ENCODE data around the gene ZSCAN31. TPM values are rescaled to one million over a fixed set of nuclear protein-coding genes. Genes with fewer than 3 reads are reported as not detected.

The ZSCAN31 gene
- total RNA-seq, 2 donors from 2014 or later: 0.70 to 1.7 TPM

DNA sequence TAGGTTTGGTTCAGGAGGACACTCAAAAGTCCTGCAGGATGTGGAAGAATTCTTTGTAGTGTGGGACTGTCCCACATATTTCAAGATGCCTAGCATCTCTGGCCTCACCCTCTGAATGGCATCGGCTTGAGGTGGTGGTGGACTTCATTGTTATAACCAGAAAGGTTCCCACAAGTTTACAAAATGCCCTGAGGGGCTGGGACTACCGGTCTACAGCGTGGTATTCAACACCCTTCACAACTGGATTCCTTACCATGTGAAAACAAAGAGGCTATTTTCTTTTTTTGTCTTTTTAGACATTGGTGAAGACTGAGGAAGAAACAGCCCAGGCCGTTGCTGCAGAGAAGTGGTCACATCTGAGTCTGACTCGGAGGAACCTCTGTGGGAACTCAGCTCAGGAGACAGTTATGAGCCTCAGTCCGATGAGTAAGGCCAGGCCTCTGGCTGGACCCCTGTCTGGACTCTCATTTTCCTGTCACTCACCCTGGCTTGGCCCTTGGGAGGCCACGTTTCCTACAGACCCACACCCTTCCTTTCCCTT lies 39.4 kb downstream of the ZSCAN31 start:
- ATAC-seq: no peak
- Mint-ChIP-seq H3K27ac (no peak overlapping the region), H3K9me3 (peaks cover 0 to 3% of the 10 kb centered on the region in 2 donors), H3K36me3 (peaks cover 3 to 8% of the 10 kb centered on the region in 2 donors)
- DNase-seq (ENCODE audit: low spot score in 2 of 2): no peak

DNA sequence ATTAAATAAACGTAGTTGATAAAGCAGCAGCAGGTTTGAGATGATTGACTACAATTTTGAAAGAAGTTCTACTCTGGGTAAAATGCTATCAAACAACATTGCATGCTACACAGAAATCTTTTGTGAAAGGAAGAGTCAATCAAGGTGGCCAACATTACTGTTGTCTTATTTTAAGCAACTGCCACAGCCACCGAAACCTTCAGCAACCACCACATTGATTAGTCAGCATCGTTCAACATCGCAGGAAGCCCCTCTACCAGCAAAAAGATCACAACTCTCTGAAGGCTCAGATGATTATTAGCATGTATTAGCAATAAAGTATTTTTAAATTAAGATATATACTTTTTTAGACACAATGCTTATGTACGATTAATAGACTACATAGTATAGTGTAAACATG lies 40.6 kb downstream of the ZSCAN31 start:
- no peaks in the 10 kb centered on the region for H3K9me3 Mint-ChIP-seq
- H3K27ac Mint-ChIP-seq: no peak overlapping the region
- ATAC-seq (no peak), DNase-seq (ENCODE audit: low spot score in 2 of 2) (no peak)
- peaks cover 0 to 6% of the 10 kb centered on the region in 2 donors for H3K36me3 Mint-ChIP-seq

DNA sequence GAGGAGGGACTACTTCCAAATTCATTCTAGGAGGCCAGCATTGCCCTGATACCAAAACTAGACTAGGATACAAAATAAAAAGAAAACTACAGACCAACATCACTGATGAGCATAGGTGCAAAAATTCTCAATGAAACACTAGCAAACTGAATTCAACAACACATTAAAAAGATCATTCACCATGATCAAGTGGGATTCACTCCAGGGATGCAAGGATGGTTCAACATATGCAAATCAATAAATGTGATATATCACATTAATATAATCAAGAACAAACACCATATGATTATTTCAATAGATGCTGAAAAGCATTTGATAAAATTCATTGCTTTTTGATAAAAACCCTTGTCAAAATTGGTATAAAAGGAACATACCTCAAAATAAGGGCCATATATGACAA lies 44.4 kb downstream of the ZSCAN31 start:
- peaks cover 0 to 6% of the 10 kb centered on the region in 2 donors for H3K36me3 Mint-ChIP-seq
- DNase-seq (ENCODE audit: low spot score in 2 of 2) (no peak), ATAC-seq (no peak)
- H3K27ac Mint-ChIP-seq: no peak overlapping the region
- no peaks in the 10 kb centered on the region for H3K9me3 Mint-ChIP-seq

DNA sequence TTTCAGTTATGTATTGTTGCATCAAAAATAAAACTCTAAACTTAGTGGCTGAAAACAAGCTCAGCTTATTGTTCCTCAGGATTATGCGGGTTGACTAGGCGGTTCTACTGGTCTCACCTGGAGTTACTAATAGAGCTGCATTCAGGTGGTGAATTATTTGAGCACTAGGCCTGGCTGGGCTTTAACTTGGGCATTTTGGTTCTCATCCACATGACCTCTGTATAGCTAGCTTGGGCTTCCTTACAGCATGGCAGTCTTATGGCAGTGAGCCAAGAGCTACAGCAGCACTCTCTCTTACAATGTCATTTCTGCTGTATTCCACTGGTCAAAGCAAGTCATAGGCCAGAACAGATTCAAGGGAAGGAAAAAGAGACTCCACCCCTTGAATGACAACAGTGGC lies 53.0 kb downstream of the ZSCAN31 start:
- Mint-ChIP-seq H3K9me3 (no peaks in the 10 kb centered on the region), H3K27ac (no peak overlapping the region), H3K36me3 (peaks cover 29 to 32% of the 10 kb centered on the region in 2 donors)
- no peak for ATAC-seq
- no peak for DNase-seq (ENCODE audit: low spot score in 2 of 2)

DNA sequence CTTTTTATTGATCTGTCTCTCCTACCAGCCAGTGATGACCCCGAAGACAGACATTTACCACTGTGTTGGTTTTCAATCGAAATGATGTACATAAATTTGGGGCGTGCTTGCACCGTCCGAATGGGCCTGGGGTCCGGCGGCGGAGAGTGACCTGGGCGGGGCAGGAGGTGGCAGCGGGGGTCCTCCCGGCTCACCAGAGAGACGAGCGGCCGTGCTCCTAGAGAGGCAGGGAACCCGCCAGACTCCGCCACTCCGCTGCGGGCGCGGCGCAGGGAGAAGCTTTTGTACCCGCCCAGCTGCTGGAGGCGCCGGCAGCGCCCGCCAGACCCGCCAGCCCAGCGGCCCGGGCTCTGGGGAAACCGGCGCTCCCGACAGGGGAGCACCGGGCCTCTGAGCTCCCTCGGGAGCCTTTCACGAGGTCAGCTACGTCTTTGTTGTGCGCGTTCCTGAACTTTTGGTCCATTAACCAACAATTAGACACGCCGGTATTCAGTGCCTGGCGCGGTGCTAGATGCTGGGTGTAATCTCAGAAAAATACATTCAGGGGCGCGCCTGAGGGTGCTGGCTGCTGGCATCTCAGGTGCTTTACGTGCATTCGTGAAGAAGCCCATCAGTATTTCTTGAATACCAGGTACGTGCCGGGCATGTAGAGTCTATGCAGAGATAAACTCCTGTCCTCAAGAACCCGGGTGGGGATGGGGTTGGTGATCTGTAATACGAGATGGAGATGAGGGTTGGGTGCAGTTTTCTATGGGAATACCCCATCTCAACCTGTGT lies 54.5 kb downstream of the ZSCAN31 start, which contains the start of gene PGBD1:
Gene PGBD1 (plus strand): TSS at position 285 of the 777 bp plus-strand sequence. CDS start 2,242 bp downstream, outside the sequence.
- peaks cover 36 to 37% of the 10 kb centered on the region in 2 donors for H3K36me3 Mint-ChIP-seq
- no peaks in the 10 kb centered on the region for H3K9me3 Mint-ChIP-seq
- ATAC-seq (peak; percentile 86 to 93), DNase-seq (ENCODE audit: low spot score in 2 of 2) (peak in 1 of 2 donors; percentile 67)
- no peak within 1 kb of the TSS for H3K27ac Mint-ChIP-seq

DNA sequence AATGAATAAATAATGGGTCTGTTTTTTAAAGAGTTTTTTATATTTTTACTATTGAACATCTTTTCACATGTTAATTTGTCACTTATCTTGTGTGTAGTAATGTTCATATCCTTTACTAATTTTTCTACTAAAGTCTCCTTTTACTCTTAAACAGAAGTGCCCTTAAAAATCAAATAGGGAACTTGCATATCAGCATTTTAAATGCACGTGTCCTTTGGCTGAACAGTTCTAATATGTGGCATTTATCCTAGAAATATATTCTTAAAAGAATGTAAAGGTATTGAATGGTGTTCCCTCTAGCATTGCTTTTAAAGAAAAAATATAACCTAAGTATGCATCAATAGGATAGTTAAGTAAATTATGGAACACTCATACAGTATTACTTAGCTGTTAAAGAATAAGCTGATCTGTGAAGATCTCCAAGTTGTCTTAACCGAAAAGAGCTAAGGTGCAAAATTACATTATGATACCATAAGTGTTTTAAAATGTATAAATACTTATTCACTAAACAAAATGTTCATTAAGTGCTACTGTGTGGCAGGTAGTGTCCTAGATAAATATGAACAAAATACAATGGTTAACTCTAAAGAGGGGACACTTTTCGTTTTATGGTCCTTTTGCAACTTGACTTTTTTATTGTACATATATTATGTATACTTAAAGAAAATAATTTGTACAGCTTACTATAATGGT lies 55.2 kb downstream of the ZSCAN31 start:
- no peak for ATAC-seq
- no peak for DNase-seq (ENCODE audit: low spot score in 2 of 2)
- H3K36me3 Mint-ChIP-seq: peaks cover 42 to 44% of the 10 kb centered on the region in 2 donors
- no peak overlapping the region for H3K27ac Mint-ChIP-seq
- no peaks in the 10 kb centered on the region for H3K9me3 Mint-ChIP-seq

DNA sequence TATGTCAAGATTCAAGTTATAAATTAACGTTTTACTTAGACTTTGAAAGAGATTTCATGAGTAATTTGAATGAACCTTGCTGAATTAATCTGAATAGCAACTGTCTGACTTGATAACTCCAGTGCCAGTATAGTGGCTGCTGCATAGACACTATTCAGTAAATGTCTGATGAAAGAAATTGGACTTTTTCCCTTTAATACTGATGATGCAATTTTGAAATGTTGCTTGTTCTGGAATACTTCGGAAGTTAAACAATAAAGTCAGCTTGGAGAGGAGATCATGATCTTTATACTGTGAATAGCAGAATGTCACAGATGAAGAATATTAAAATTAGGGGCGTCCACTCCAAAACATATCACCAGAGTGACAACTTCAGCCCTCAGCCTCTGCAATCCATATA lies 58.2 kb downstream of the ZSCAN31 start:
- H3K9me3 Mint-ChIP-seq: peaks cover 0 to 4% of the 10 kb centered on the region in 2 donors
- H3K27ac Mint-ChIP-seq: no peak overlapping the region

DNA sequence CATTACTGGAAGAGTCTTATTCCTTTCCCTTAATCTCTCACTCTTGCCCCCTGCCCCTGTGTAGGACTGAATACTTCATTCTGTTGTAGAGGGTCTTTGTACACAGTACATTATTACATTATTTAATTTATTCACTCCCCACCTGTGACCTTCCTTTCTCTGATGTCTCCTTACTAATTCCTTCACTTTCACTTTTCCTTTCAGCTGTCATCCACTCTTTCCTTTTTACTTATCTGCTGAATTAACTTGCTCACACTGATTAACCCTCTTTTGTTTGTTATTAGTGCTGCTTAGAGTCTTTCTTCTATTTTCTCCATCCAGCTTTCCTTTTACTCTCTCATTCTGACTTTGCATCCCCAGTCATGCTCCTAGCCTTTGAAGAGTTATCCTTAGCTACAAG lies 61.1 kb downstream of the ZSCAN31 start:
- DNase-seq (ENCODE audit: low spot score in 2 of 2) (no peak), ATAC-seq (peak in 1 of 2 donors; percentile 37)
- H3K36me3 Mint-ChIP-seq: peaks cover 21 to 39% of the 10 kb centered on the region in 2 donors
- H3K9me3 Mint-ChIP-seq: peaks cover 0 to 4% of the 10 kb centered on the region in 2 donors
- H3K27ac Mint-ChIP-seq: peak overlapping the region; percentile 44 to 63

More for the DNA sequence above, 58.2 kb downstream of the ZSCAN31 start:
- DNase-seq (ENCODE audit: low spot score in 2 of 2): no peak
- H3K36me3 Mint-ChIP-seq: peaks cover 31 to 50% of the 10 kb centered on the region in 2 donors
- no peak for ATAC-seq

Other genes with a start within 250 kb of the ZSCAN31 start
- gene ZSCAN16, start 211.5 kb downstream of the ZSCAN31 start, total RNA-seq: 1 to 10 TPM; 3.3 to 3.5 TPM
- gene ZKSCAN8, start 194.3 kb downstream of the ZSCAN31 start, total RNA-seq: 10 to 100 TPM; 21.7 to 26.0 TPM
- gene ZSCAN9, start 110.9 kb downstream of the ZSCAN31 start, total RNA-seq: 1 to 10 TPM; 1.6 to 2.6 TPM
- gene ZKSCAN4, start 83.9 kb downstream of the ZSCAN31 start, total RNA-seq: 1 to 10 TPM; 2.4 to 5.1 TPM
- not detected for gene NKAPL, start 76.9 kb downstream of the ZSCAN31 start, total RNA-seq
- gene ZSCAN26, start 69.0 kb downstream of the ZSCAN31 start, total RNA-seq: 1 to 10 TPM; 2.1 to 3.9 TPM
- gene PGBD1, start 54.6 kb downstream of the ZSCAN31 start, total RNA-seq: 1 to 10 TPM in 1 of 2 donors, under 1 TPM in 1; 0.39 to 2.3 TPM
- gene ZKSCAN3, start 13.8 kb upstream of the ZSCAN31 start, total RNA-seq: 1 to 10 TPM; 3.0 to 4.8 TPM
- 1 to 10 TPM; 4.8 to 6.0 TPM for gene ZSCAN12, start 63.6 kb upstream of the ZSCAN31 start, total RNA-seq
- gene ZSCAN23, start 107.3 kb upstream of the ZSCAN31 start, total RNA-seq: 1 to 10 TPM; 1.3 to 2.4 TPM
- not detected for gene GPX6, start 179.6 kb upstream of the ZSCAN31 start, total RNA-seq
- not detected for gene GPX5, start 189.7 kb upstream of the ZSCAN31 start, total RNA-seq